GM12873 (cell line): Measurements from ENCODE around the gene LRFN2.

Experiments used
- CTCF ChIP-seq: IDR thresholded peaks from 2 replicates; pipeline ENCODE4 v1.5.1; 2012; ENCODE audit warnings: low read depth, mild to moderate bottlenecking, moderate library complexity, low read length, control low read depth; ENCODE audit not compliant: insufficient read depth; ENCODE audit errors: missing control alignments

Gene LRFN2

GRCh38 chr6:40431706-40432105 is 155.5 kb downstream of the LRFN2 start:
- no peak for TF ChIP-seq CTCF

- TF ChIP-seq CTCF: no peak
Measured at GRCh38 chr6:40427196-40427595, 160.0 kb downstream of the LRFN2 start.

GRCh38 chr6:40426346-40427066 is 160.7 kb downstream of the LRFN2 start:
- no peak for TF ChIP-seq CTCF

- no peak for TF ChIP-seq CTCF
Measured at GRCh38 chr6:40425192-40425919, 161.8 kb downstream of the LRFN2 start.

GRCh38 chr6:40422046-40422445 is 165.1 kb downstream of the LRFN2 start:
- no peak for TF ChIP-seq CTCF

GRCh38 chr6:40419946-40420728 is 167.0 kb downstream of the LRFN2 start:
- no peak for TF ChIP-seq CTCF

GRCh38 chr6:40419377-40419776 is 167.8 kb downstream of the LRFN2 start:
- no peak for TF ChIP-seq CTCF
